ENCODE results near the gene OVCH2. TPM values are rescaled to one million over a fixed set of nuclear protein-coding genes. Genes with fewer than 3 reads are reported as not detected.

OVCH2 gene
- total and polyA plus RNA-seq, 2 donors from 2014 or later, result 2.3 to 2.5 TPM

- intact Hi-C loops (cut with DNase I), result loop anchor here (10.0 kb wide), 1 partner anchor 597 kb away; no protein-coding TSS in a partner anchor
- no peaks in the 10 kb centered on the region for H3K9me3 ChIP-seq (ENCODE audit: control insufficient read depth in 2 of 3, insufficient read depth in 1 of 3, low read length in 3 of 3)
- DNase-seq, result peak in 1 of 5 donors; percentile 21
- H3K27me3 ChIP-seq (ENCODE audit: control insufficient read depth, insufficient read depth, low read length), result no peaks in the 10 kb centered on the region
- H3K36me3 ChIP-seq (ENCODE audit: control insufficient read depth in 2 of 3, insufficient read depth in 3 of 3, low read length in 3 of 3), result no peaks in the 10 kb centered on the region
- no peak for TF ChIP-seq CTCF (IDR thresholded peaks at IDR 0.05; ENCODE audit: borderline replicate concordance, extremely low read depth, insufficient read depth)
- H3K4me3 ChIP-seq (ENCODE audit: low read length in 3 of 3), result no peak overlapping the region
- H3K4me1 ChIP-seq (ENCODE audit: control insufficient read depth in 2 of 3, insufficient read depth in 2 of 3, low read depth in 1 of 3, low read length in 3 of 3), result peaks cover 0 to 3% (median 0%) of the 10 kb centered on the region in 3 donors
- H3K9ac ChIP-seq (ENCODE audit: low read length in 3 of 3), result no peak overlapping the region
- no peak for FAIRE-seq
- no peak overlapping the region for H3K27ac ChIP-seq (ENCODE audit: low read depth in 2 of 2, low read length in 2 of 2)
Observed at GRCh38 chr11:7691759-7692350, 14.4 kb downstream of the OVCH2 start.

DNA sequence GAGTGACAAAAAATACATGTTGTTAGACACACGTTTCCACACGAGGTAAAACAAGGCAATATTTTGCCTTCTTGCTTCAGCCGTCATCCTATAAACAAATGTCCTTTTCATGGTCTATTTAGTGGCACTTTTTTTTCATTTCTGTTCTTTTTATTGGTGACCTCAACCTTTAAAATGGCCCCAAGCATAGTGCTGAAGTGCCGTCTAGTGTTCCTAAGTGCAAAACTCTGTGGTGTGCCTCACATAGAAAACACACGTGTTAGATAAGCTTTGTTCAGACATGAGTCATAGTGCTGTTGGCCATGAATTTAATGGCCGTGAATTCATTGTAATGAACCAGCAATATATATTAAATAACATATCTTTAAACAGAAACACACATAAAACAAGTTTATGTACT is 15.6 kb downstream of the OVCH2 start:
- Histone ChIP-seq H3K9ac (ENCODE audit: low read length in 3 of 3) (no peak overlapping the region), H3K27ac (ENCODE audit: low read depth in 2 of 2, low read length in 2 of 2) (no peak overlapping the region), H3K4me1 (ENCODE audit: control insufficient read depth in 2 of 3, insufficient read depth in 2 of 3, low read depth in 1 of 3, low read length in 3 of 3) (peaks cover 0 to 3% (median 0%) of the 10 kb centered on the region in 3 donors), H3K36me3 (ENCODE audit: control insufficient read depth in 2 of 3, insufficient read depth in 3 of 3, low read length in 3 of 3) (no peaks in the 10 kb centered on the region), H3K4me3 (ENCODE audit: low read length in 3 of 3) (no peak overlapping the region), H3K9me3 (ENCODE audit: control insufficient read depth in 2 of 3, insufficient read depth in 1 of 3, low read length in 3 of 3) (no peaks in the 10 kb centered on the region), H3K27me3 (ENCODE audit: control insufficient read depth, insufficient read depth, low read length) (no peaks in the 10 kb centered on the region)
- no peak for DNase-seq
- TF ChIP-seq CTCF (IDR thresholded peaks at IDR 0.05; ENCODE audit: borderline replicate concordance, extremely low read depth, insufficient read depth), result no peak
- no peak for FAIRE-seq
- intact Hi-C loops (cut with DNase I), result loop anchor here (10.0 kb wide), 1 partner anchor 596 kb away; no protein-coding TSS in a partner anchor

GRCh38 chr11:7689239-7689638 is 17.0 kb downstream of the OVCH2 start:
- FAIRE-seq, result no peak
- intact Hi-C loops (cut with DNase I), result no loop called here
- peaks cover 0 to 2% (median 0%) of the 10 kb centered on the region in 3 donors for H3K4me1 ChIP-seq (ENCODE audit: control insufficient read depth in 2 of 3, insufficient read depth in 2 of 3, low read depth in 1 of 3, low read length in 3 of 3)
- no peaks in the 10 kb centered on the region for H3K27me3 ChIP-seq (ENCODE audit: control insufficient read depth, insufficient read depth, low read length)
- TF ChIP-seq CTCF (IDR thresholded peaks at IDR 0.05; ENCODE audit: borderline replicate concordance, extremely low read depth, insufficient read depth), result no peak
- H3K36me3 ChIP-seq (ENCODE audit: control insufficient read depth in 2 of 3, insufficient read depth in 3 of 3, low read length in 3 of 3), result no peaks in the 10 kb centered on the region
- H3K27ac ChIP-seq (ENCODE audit: low read depth in 2 of 2, low read length in 2 of 2), result no peak overlapping the region
- no peak overlapping the region for H3K4me3 ChIP-seq (ENCODE audit: low read length in 3 of 3)
- DNase-seq, result no peak
- H3K9ac ChIP-seq (ENCODE audit: low read length in 3 of 3), result no peak overlapping the region
- no peaks in the 10 kb centered on the region for H3K9me3 ChIP-seq (ENCODE audit: control insufficient read depth in 2 of 3, insufficient read depth in 1 of 3, low read length in 3 of 3)

Data from kidney (tissue), 14 donors.